A673 (cell line): ENCODE measurements around the gene TRAPPC10. TPM values are rescaled to one million over a fixed set of nuclear protein-coding genes. Genes with fewer than 3 reads are reported as not detected.
"Not testable (repeated sequence)": the region's sequence is repeated elsewhere in the genome, so short reads cannot be mapped to it uniquely, and the experiment has no call there.

Experiments used
- BruUV-seq: library from RNA; stranded (reverse); fragments of 400-500 nt; replicated peaks from 2 replicates; lab custom pipeline; 2021; lab: Mats Ljungman, UMichigan
- CTCF ChIA-PET: fragments of 300-600 bp; sonication (Branson Sonifier 250); formaldehyde crosslinking; loops from one replicate; lab custom pipeline; 2022; ENCODE audit warnings: antibody characterized with exemption; lab: Charles Lee
- POLR2A ChIA-PET: fragments of 300-600 bp; sonication (Branson Sonifier 250); formaldehyde crosslinking; loops from one replicate; lab custom pipeline; 2022; ENCODE audit warnings: antibody characterized with exemption; ENCODE audit not compliant: low non-redundant PET; lab: Charles Lee
- DNase-seq: peaks from one replicate; pipeline ENCODE4 v3.0.0-alpha.2; 2015; ENCODE audit warnings: low spot score
- H3K27ac ChIP-seq: fragments of 200-600 bp; sonication (generic); 2 replicates; pipeline ENCODE4 v1.5.1; 2016; ENCODE audit warnings: mixed run types, low read depth, mild to moderate bottlenecking, mixed read lengths, antibody characterized with exemption, low read length; ENCODE audit not compliant: poor library complexity, severe bottlenecking
- H3K27me3 ChIP-seq: fragments of 200-600 bp; sonication (generic); replicated peaks from 2 replicates; pipeline ENCODE4 v1.6.1; 2017; ENCODE audit warnings: mixed run types, low read depth, mild to moderate bottlenecking, mixed read lengths, antibody characterized with exemption, low read length; ENCODE audit not compliant: insufficient read depth, poor library complexity
- H3K36me3 ChIP-seq: fragments of 200-600 bp; sonication (generic); 2 replicates; pipeline ENCODE4 v1.6.1; 2016; ENCODE audit warnings: mixed run types, mild to moderate bottlenecking, mixed read lengths, antibody characterized with exemption, low read length; ENCODE audit not compliant: insufficient read depth, poor library complexity, severe bottlenecking
- H3K4me1 ChIP-seq: fragments of 200-600 bp; sonication (generic); 2 replicates; pipeline ENCODE4 v1.6.1; 2017; ENCODE audit warnings: mixed run types, mild to moderate bottlenecking, mixed read lengths, antibody characterized with exemption, low read length; ENCODE audit not compliant: insufficient read depth, poor library complexity, severe bottlenecking
- H3K4me3 ChIP-seq: fragments of 200-600 bp; sonication (generic); 2 replicates; pipeline ENCODE4 v1.5.1; 2016; ENCODE audit warnings: low read depth, mixed run types, mild to moderate bottlenecking, mixed read lengths, low read length; ENCODE audit not compliant: poor library complexity, severe bottlenecking
- H3K9me3 ChIP-seq: fragments of 200-600 bp; sonication (generic); 2 replicates; pipeline ENCODE4 v1.6.1; 2016; ENCODE audit warnings: mixed run types, low read depth, mild to moderate bottlenecking, mixed read lengths, antibody characterized with exemption, low read length; ENCODE audit not compliant: poor library complexity, severe bottlenecking
- intact Hi-C: fragments of 100-400 bp; cut with micrococcal nuclease; formaldehyde crosslinking; loops from one replicate; pipeline ENCODE4 v1.10.0; 2022; ENCODE audit not compliant: unreplicated experiment
- total RNA-seq: library from RNA; stranded (reverse); gene quantifications from 2 replicates; pipeline ENCODE4 v1.2.3, GENCODE V29; 2021

TRAPPC10 gene
- total RNA-seq, 1 experiment from 2014 or later = 51.4 TPM

DNA sequence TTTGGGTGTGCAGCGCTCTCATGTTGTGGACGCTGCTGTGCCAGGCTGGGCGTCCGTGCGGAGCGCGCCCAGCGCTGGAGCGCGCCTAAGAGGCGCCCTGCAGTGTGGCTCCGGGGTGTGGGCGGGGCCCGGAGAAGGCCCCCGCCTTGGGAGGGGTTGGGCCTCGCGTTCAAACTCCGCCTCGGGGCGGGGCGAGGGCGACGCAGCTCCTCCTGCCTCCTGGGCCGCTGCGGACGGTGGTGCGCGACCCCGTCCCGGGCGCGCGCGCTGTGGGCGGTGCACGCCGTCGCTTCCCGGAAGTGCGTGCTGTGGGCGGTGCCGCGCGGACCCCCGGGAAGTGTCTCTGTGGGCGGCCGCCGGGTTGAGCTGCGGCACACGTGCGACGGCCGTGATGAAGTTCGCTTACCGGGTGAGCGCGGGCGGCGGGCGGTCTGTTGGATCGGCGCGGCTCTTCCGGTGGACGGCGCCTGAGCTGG lies 95.0 kb downstream of the TRAPPC10 start, which contains the start of gene PWP2:
Gene PWP2, plus strand, starts transcription at position 374 of the 476 bp plus-strand sequence. Its CDS starts 18 bp downstream, at position 392.
- peak within 1 kb of the TSS; percentile 28 for H3K4me3 ChIP-seq
- POLR2A ChIA-PET, CTCF ChIA-PET, H3K36me3 ChIP-seq, BruUV-seq, H3K27me3 ChIP-seq, H3K27ac ChIP-seq, DNase-seq, H3K9me3 ChIP-seq, H3K4me1 ChIP-seq, intact Hi-C loops: not testable (repeated sequence)

DNA sequence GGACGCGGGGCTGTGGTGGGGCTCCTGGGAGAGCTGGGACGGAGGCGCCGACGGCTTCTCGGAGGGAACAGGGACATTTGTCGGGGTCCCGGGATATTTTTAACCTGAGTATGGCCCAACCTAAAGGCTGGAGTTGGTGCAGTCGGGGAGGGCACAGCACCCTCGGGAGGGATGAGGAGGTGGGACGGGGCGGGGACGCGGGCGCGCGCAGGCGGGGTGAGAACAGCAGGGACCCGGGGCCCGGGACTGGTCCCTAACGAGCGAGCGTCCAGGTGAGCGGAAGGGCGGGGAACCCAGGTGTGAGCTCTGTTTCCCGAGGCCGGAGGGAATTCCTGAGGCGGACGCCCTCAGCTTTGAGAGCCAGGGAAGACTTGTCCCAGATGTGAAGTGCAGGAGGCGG lies 95.5 kb downstream of the TRAPPC10 start:
- BruUV-seq, H3K4me1 ChIP-seq, POLR2A ChIA-PET, CTCF ChIA-PET, H3K36me3 ChIP-seq, DNase-seq, H3K9me3 ChIP-seq, H3K27me3 ChIP-seq, H3K27ac ChIP-seq, intact Hi-C loops: not testable (repeated sequence)
- peak overlapping the region; percentile 28 for H3K4me3 ChIP-seq

- H3K4me1 ChIP-seq, H3K4me3 ChIP-seq, DNase-seq, H3K36me3 ChIP-seq, intact Hi-C loops, H3K9me3 ChIP-seq, H3K27me3 ChIP-seq, POLR2A ChIA-PET, CTCF ChIA-PET, H3K27ac ChIP-seq, BruUV-seq: not testable (repeated sequence)
Observed at GRCh38 chr21:44113702-44114371, 101.7 kb downstream of the TRAPPC10 start.

DNA sequence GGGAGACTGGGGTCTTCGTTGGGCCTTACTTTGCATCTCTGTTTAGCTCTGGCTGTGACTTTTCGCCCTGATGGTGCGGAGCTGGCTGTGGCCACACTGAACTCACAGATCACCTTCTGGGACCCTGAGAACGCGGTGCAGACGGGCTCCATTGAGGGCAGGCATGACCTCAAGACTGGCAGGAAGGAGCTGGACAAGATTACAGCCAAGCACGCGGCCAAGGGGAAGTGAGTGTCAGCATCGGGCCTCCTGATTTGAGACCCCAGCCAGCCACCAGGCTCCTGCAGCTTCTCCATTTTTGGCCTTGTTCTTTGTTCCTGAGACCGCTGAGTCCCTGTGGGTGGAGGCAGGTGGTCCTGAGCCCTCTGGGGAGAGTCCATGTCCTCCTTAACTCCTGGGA lies 110.0 kb downstream of the TRAPPC10 start:
- H3K27ac ChIP-seq, H3K4me3 ChIP-seq, H3K9me3 ChIP-seq, H3K36me3 ChIP-seq, H3K4me1 ChIP-seq, POLR2A ChIA-PET, BruUV-seq, intact Hi-C loops, H3K27me3 ChIP-seq, CTCF ChIA-PET, DNase-seq: not testable (repeated sequence)

DNA sequence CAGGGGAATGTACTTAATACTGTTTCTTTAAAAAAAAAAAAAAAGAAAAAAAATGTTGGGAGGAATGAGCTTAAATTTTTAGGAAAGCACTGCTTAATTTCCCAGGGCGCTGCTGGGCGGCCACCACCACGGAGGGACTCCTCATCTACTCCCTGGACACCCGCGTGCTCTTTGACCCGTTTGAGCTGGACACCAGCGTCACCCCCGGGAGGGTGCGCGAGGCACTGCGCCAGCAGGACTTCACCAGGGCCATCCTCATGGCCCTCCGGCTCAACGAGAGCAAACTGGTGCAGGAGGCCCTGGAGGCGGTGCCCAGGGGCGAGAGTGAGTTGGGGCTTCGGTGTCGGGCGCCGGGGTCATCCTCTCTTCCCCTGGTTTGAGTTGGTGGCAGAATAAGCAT lies 115.7 kb downstream of the TRAPPC10 start:
- H3K4me1 ChIP-seq, H3K36me3 ChIP-seq, DNase-seq, H3K4me3 ChIP-seq, H3K27ac ChIP-seq, CTCF ChIA-PET, H3K27me3 ChIP-seq, POLR2A ChIA-PET, H3K9me3 ChIP-seq, BruUV-seq, intact Hi-C loops: not testable (repeated sequence)

DNA sequence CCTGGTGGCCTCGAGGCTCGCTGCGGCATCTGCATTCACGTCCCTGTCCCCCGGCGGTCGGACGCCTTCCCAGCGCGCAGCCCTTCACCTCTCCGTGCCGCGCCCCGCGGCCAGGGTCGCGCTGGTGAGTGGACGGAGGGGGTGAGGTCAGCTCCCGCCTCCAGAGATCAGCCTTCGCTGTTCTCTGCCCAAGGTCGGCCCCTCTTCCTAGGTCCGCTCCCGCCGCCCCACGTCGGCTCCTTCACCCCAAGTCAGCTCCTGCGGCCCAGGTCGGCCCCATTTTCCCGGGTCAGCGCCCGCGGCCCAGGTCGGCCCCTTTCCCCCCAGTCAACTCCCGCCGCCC lies 121.6 kb downstream of the TRAPPC10 start:
- DNase-seq, BruUV-seq, POLR2A ChIA-PET, H3K36me3 ChIP-seq, CTCF ChIA-PET, H3K27ac ChIP-seq, H3K27me3 ChIP-seq, H3K9me3 ChIP-seq, intact Hi-C loops, H3K4me1 ChIP-seq, H3K4me3 ChIP-seq: not testable (repeated sequence)

DNA sequence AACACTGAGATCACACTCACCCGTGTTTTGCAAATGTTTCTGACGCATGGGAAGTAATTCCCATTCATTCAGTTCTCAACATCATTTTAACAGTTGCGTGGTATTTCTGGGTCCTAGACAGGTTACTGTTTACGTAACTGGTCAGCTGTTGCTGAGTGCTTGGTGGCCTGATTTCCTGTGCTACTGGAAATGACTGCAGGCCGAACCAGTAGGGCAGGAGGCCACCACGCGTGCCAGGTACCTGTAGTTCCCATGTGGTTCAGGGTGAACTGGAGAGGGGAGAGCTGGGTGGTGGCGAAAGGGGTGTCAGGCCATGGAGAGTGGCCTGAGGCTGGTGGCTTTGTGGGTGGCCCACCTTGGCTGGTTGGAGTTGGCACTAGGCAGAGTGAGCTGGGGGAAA lies 122.6 kb downstream of the TRAPPC10 start:
- H3K4me3 ChIP-seq, POLR2A ChIA-PET, H3K4me1 ChIP-seq, BruUV-seq, H3K36me3 ChIP-seq, H3K9me3 ChIP-seq, H3K27me3 ChIP-seq, H3K27ac ChIP-seq, DNase-seq, intact Hi-C loops, CTCF ChIA-PET: not testable (repeated sequence)

DNA sequence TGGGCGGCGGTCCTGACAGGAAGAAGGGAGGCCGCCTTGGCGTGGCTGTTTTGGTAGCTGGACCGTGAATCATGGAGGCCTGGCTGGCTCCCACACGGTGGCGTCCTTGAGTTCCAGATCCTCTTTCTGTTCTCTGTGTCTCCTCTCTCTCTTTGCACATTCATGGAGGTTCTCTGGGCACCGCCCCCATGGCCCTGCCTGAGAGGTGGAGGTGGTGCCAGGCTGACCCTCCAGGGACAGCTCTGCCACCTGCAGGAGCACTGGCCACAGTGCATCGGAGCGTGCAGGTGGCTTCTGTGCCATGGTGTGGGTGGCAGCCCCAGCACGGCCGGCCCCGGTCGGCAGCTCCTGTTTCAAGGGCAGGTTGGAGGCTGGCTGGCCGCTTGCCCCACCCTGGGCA lies 125.9 kb downstream of the TRAPPC10 start:
- CTCF ChIA-PET, BruUV-seq, H3K27ac ChIP-seq: not testable (repeated sequence)

More for the DNA sequence above, 125.9 kb downstream of the TRAPPC10 start:
- intact Hi-C loops, POLR2A ChIA-PET, DNase-seq, H3K36me3 ChIP-seq, H3K4me1 ChIP-seq, H3K4me3 ChIP-seq, H3K27me3 ChIP-seq, H3K9me3 ChIP-seq: not testable (repeated sequence)
